ENCODE data around the gene HUS1.

Gene HUS1

GRCh38 chr7:47978790-47979144 lies 648 bp downstream of the HUS1 start:
- DNase-seq: no peak

DNA sequence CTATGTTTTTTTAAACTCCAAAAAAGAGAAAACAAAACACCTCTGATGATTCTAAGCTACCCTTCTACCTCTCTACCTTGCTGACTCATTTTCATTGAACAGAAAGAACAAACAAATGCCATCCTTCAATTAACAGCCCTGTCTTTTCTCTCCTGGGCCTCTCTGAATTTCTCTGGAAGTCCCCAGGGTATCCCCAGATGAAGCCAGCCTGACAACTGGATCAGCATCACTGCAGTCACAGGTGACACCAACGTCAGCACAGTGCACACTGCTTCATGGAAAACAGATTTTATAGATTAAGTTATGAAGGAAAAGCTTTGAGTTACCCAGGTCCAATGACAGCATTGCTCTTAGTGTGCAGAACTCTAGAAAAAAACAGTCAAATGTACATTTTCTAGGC lies 5.7 kb downstream of the HUS1 start:
- DNase-seq: no peak

DNA sequence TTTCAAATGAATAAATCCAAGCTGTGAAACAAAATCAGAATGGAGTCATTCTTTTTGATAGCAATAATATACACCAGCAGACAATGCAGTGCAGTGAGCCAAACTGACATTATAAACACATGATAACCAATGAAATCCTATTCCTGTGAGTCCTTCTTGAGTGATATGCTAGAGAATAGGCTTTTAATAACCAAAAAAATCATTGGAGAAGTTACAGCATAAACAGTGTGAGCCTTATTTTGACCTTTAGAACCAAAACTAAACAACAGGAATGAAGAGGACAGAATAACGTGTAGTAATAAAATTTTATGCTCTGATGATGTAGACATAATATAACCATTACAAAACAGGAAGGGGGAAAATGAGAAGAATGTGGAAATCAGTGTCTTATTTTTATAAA lies 8.7 kb downstream of the HUS1 start:
- DNase-seq: no peak

GRCh38 chr7:47968847-47969774 lies 10.3 kb downstream of the HUS1 start:
- DNase-seq: peak; percentile 36

DNA sequence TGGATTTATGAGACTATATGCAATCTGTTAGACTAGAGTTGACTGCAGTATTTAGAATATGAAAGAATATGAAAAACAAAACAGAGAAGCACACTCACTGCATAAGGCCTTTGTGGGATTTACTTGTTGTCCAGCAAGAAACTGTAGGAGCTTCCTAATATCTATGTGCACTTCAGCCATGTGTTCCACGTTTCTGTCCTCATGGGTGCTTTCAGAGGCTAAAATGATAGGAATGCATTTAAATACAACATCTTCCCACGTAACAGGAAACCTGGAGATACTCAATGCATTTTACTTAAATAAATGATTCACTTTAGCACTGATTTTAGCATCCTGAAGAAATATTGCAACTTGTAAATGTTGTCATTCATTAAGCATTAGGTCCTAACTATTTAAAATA lies 11.7 kb downstream of the HUS1 start:
- DNase-seq: no peak

GRCh38 chr7:47967123-47967522 lies 12.3 kb downstream of the HUS1 start:
- no peak for DNase-seq

- DNase-seq: no peak
These were observed 14.0 kb downstream of the HUS1 start for GRCh38 chr7:47965456-47965855.

GRCh38 chr7:47962262-47962661 lies 17.2 kb downstream of the HUS1 start:
- no peak for DNase-seq

DNA sequence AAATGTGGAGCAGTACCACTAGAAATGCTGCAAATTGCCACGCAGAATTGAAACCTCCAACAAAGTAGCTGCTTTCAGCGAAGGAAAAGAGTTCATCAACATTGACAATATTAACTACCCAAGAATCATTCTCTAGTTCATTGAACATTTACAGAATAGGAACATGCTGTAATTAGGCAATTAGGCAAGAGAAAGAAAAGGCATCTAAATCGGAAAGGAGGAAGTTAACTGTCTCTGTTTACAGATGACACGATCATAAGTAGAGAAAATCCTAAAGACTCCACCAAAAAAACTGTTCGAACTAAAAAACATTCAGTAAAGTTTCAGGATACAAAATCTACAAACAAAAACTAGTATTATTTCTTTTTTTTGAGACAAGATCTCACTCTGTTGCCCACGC lies 22.3 kb downstream of the HUS1 start:
- no peak for DNase-seq

DNA sequence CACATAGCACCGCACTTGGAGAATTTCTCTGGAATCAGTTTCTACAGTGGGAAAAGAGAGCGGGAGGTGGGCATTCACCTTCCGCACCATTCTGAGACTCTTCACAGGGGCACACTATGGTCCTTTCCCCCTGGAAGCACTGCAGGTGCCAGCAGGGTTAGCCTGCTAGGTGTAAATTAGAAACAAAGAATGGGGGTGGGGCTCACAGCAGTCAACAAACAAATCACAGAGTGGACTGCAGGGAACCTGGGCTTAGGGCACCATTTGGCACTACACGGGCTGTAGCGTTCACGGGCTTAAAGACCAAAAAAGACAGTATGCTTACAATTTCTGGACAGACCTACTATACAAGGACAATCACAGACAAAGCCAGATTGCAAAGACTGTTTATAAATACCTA lies 23.2 kb downstream of the HUS1 start:
- DNase-seq: no peak

GRCh38 chr7:47954231-47954911 lies 25.0 kb downstream of the HUS1 start:
- no peak for DNase-seq

DNA sequence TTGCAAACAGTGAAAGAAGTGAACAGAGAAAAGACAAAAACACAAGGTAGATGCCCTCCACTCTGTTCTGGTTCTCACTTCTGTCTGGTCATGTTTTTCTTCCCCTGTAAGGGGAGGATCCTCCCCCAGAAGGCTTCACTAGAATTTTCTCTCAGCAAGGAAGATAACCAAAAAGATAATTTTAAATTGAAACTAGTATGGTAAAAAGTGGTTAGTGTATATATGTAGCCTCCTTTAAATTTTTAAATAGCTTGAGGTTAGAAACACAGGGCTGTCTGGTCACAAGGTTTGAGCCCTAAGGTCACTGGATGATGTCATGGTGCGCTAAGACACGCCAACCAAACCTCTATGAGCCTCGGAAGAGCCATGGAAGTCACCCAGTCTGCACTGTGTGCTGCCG lies 25.6 kb downstream of the HUS1 start:
- no peak for DNase-seq

GRCh38 chr7:47952224-47952623 lies 27.2 kb downstream of the HUS1 start:
- no peak for DNase-seq

- DNase-seq: no peak
These were observed 28.0 kb downstream of the HUS1 start for GRCh38 chr7:47951374-47951773.

DNA sequence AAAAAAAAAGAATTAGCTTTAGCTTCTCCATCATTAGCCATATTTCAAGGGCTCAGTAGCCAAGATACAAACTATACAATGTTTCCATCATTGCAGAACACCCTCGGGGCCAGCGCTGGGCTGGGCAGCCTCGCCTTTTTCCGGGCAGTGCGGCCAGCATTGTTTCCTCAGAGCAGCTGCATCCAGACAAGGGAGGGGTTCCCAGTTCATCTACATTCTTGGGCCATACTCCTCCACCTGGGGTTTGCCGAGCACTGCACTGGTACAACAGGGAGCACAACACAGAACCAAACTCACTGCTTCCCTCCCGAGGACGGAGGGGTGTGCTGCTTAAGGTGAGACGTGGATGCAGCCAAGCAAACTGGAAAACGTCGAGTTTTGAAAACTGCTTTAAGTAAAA lies 28.7 kb downstream of the HUS1 start:
- no peak for DNase-seq

DNA sequence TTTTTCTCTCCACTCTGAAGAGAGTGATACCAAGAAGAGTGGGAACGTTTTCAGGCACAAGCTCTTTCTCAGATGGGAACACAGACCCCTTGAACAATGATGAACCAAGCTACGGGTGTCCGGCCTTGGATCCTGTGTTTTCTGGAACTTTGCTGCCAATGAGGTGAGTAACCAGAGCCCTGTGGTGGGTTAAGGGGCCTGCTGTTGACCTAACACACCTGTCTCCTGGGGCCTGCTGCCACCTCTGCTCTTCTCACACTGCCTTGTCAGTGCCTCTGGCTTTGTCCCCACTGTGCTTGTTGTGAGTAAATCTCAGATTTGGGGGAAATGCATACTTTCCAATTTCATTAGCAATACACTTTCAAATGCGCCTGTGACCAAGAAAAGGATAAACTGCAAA lies 29.7 kb downstream of the HUS1 start:
- DNase-seq: no peak

GRCh38 chr7:47948141-47948790 lies 31.1 kb downstream of the HUS1 start, which contains the start of gene PKD1L1:
Gene PKD1L1 (minus strand): TSS chr7:47948466. CDS start chr7:47948440, 26 bp downstream.
- no peak for DNase-seq

DNA sequence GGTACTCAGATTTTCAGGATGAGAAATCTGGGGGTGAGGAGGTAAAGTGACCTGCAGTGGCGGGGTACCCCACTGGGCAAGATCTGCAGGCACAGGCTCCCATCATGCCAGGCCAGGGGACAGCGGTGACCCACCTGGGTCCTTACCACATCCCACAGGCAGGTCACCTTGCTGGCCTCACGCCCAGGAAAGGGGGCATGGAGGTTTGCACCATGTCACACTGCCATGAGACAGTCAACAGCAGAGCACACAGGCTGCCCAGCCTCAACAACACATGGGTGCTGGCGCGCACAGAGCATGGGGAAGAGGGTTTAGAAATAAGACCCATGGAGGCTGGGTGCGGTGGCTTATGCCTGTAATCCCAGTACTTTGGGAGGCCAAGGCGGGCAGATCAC lies 32.1 kb downstream of the HUS1 start:
- DNase-seq: no peak

DNA sequence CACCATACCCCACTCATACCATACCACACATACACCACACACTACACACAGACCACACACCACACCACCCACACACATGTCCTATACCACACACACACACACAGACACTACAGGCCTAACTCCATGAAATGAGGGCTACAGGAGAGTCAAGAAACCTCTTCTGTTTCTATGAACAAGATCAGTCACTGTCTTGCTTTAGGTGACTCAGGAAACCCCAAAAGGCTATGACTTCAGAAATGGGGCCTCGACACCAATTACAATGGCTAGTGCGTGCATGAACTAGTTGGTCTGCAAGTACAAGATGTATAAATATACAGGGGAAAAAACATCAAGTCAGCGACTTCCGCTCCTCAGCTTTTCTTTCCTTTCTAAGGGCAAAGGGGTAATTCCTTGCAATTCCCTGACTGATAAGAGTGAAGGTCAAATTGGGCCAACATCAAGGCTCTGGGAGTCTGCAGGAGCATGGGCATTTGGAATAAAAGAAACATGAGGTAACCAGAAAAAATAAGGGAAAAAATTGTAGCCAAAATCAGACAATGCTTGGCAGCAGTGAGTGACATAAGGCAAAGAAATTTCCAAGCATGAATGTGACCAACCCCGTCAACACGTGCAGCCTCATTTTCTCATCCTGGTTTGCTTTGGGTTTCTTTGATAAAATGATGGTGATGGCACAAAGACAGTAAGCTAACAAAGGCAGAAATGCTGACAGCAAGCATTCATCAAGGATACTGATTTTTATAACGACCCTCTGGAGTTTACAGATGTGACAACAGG lies 32.6 kb downstream of the HUS1 start:
- no peak for DNase-seq

- DNase-seq: peak; percentile 46
These were observed 34.0 kb downstream of the HUS1 start for GRCh38 chr7:47945261-47946015.

DNA sequence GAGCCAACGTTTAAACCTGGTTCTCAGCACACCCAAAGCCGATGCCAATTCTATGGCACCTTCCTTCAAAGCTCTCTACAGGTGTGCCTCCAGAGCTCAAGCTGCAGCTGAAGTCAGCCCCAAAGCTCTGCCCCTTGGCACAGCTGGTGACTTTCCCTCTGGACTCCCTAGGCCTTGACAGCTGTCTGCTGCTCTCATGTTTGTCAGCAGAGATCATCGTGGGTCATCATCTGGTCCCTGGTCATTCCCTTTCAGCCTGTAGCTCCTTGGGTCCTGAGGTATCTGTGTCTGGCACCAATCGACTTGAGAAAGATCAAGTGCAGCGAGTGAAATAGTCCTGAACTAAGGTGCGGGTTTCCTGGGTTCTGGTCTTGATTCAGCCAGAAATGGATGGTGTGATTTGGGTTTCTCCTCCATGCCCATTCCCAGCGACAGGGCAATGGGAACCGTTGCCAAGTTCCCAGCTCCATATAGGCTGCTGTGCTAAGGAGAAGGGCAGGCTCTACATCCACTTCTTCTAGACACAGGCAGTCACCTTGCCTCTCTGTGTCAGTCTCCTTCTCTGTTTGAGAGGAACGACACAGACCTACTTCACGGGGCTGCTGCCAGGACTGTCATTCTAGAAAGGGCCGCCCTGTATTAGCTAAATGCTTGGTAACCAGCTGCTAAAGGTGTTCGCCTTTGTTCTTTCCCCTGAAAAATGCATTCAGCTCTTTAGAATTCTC lies 34.7 kb downstream of the HUS1 start:
- DNase-seq: no peak
